GM23248 (cell line): Measurements from ENCODE around the gene RAD51. TPM values are rescaled to one million over a fixed set of nuclear protein-coding genes. Genes with fewer than 3 reads are reported as not detected.

Experiments used
- DNase-seq: peaks from one replicate; pipeline ENCODE4 v3.0.0-alpha.2; 2015
- H2AFZ ChIP-seq: fragments of 200-600 bp; sonication (generic); 2 replicates; pipeline ENCODE4 v1.6.1; 2016; ENCODE audit warnings: antibody characterized with exemption
- H3F3A ChIP-seq: fragments of 200-600 bp; sonication (generic); 2 replicates; pipeline ENCODE4 v1.6.1; 2016; ENCODE audit warnings: mild to moderate bottlenecking, antibody characterized with exemption, mixed run types; ENCODE audit not compliant: insufficient read depth
- H3K27ac ChIP-seq: fragments of 200-600 bp; sonication (generic); 2 replicates; pipeline ENCODE4 v1.5.1; 2016; ENCODE audit warnings: mild to moderate bottlenecking
- H3K27me3 ChIP-seq: fragments of 200-600 bp; sonication (generic); replicated peaks from 2 replicates; pipeline ENCODE4 v1.6.1; 2016; ENCODE audit warnings: mild to moderate bottlenecking; ENCODE audit not compliant: insufficient read depth
- H3K36me3 ChIP-seq: fragments of 200-600 bp; sonication (generic); 2 replicates; pipeline ENCODE4 v1.6.1; 2016; ENCODE audit warnings: low read depth, mild to moderate bottlenecking
- H3K4me1 ChIP-seq: fragments of 200-600 bp; sonication (generic); 2 replicates; pipeline ENCODE4 v1.6.1; 2016; ENCODE audit warnings: mild to moderate bottlenecking; ENCODE audit not compliant: insufficient read depth
- H3K4me2 ChIP-seq: fragments of 200-600 bp; sonication (generic); one replicate; pipeline ENCODE4 v1.6.1; 2016; ENCODE audit warnings: mild to moderate bottlenecking; ENCODE audit not compliant: unreplicated experiment
- H3K4me3 ChIP-seq: fragments of 200-600 bp; sonication (generic); 2 replicates; pipeline ENCODE4 v1.5.1; 2016; ENCODE audit warnings: mild to moderate bottlenecking
- H3K79me2 ChIP-seq: fragments of 200-600 bp; sonication (generic); 2 replicates; pipeline ENCODE4 v1.6.1; 2016; ENCODE audit warnings: mild to moderate bottlenecking; ENCODE audit not compliant: insufficient read depth
- H3K9ac ChIP-seq: fragments of 200-600 bp; sonication (generic); 2 replicates; pipeline ENCODE4 v1.6.1; 2016; ENCODE audit warnings: mild to moderate bottlenecking
- H3K9me2 ChIP-seq: fragments of 200-600 bp; sonication (generic); 2 replicates; pipeline ENCODE4 v1.6.1; 2016; ENCODE audit warnings: mixed run types, mild to moderate bottlenecking, moderate library complexity; ENCODE audit not compliant: insufficient read depth
- H3K9me3 ChIP-seq: fragments of 200-600 bp; sonication (generic); one replicate; pipeline ENCODE4 v1.6.1; 2017; ENCODE audit warnings: low read depth
- H4K20me1 ChIP-seq: fragments of 200-600 bp; sonication (generic); 2 replicates; pipeline ENCODE4 v1.6.0; 2016; ENCODE audit not compliant: insufficient read depth
- EZH2 ChIP-seq: fragments of 200-600 bp; sonication (generic); IDR thresholded peaks from 2 replicates; pipeline ENCODE4 v1.6.1; 2018; ENCODE audit warnings: antibody characterized with exemption, mild to moderate bottlenecking; ENCODE audit not compliant: insufficient read depth, poor library complexity, severe bottlenecking
- EZH2phosphoT487 ChIP-seq: fragments of 200-600 bp; sonication (generic); IDR thresholded peaks from 2 replicates; pipeline ENCODE4 v1.6.1; 2018; ENCODE audit warnings: antibody characterized with exemption, moderate library complexity, mild to moderate bottlenecking, low read depth; ENCODE audit not compliant: insufficient read depth
- WGBS, 2 experiments: methylation state at CpG; one replicate each; pipeline ENCODE4 v1.1.6; 2015 to 2017; ENCODE audit warnings: low lambda C conversion rate in 2 of 2, low coverage in 1 of 2; ENCODE audit errors: missing lambda C conversion rate in 2 of 2; 5-methylcytosine and 5-hydroxymethylcytosine counted together
- in situ Hi-C: fragments of 300-500 bp; cut with MboI; formaldehyde crosslinking; loops from 2 replicates; pipeline ENCODE4 v1.15.0; 2020
- polyA plus RNA-seq: library from polyadenylated mRNA; unstranded; fragments of >200 nt; fragmentation: Nextera tagmentation; extraction: Ambion mirVana; gene quantifications from 2 replicates; pipeline ENCODE4 v1.2.1, GENCODE V29; 2016
- total RNA-seq: library from RNA; depleted of rRNA; stranded (reverse); fragments of >200 nt; shearing (Covaris generic); gene quantifications from 2 replicates; pipeline ENCODE4 v1.2.3, GENCODE V29; 2014

RAD51 gene
- total and polyA plus RNA-seq, 2 experiments from 2014 or later = 5.1 to 12.1 TPM

DNA sequence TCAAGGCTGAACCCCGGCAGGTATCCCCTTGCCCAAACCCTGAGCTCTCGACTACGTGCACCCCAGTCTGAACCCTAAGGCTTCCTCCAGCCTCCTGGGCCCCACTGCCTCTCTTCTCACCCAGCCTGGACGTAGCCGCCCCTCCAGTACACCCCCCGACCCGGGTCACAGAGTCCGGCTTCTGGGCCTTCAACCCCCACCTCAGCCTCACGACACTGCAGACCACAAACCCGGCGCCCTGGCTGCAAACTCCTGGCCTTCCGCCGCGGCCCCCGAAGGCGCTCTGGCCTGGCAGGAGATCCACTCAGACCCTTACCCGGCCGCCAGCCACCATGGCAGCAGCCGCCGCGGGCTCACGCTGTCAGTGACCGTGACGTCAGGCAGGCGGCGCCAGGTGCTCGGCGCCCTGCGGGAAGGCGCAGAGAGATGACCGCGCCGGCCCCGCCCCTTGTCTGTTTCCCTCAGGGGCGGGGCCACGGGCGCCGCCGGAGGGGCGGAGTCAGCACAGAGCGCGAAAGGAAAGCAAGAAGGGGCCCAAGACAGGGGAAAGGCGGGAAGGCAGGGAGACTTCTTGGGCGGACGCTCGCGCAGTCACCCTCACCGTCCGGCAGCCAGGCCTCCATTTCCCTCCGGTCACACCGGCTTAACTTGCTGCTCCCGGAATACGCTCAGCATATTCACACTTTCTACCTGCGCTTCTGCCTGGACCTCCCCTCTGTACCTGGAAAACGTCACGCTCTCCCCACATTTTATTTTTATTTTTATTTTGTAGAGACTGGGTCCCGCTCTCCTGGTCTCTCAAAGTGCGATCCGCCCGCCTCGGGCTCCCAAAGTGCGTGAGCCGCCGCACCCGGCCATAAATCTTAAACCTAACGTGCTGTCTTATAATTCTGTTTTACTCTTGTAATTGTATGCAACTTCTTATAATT, 60.2 kb downstream of the RAD51 start, which contains the start of gene RMDN3:
RMDN3 (minus strand) TSS at position 372 of the 929 bp plus-strand sequence. CDS start 471 bp downstream, outside the sequence.
- in situ Hi-C loops = no loop called here
- TF ChIP-seq EZH2phosphoT487 = no peak
- no peak for TF ChIP-seq EZH2
- Histone ChIP-seq H3F3A (no peaks in the 10 kb centered on the region), H4K20me1 (no peaks in the 10 kb centered on the region), H3K79me2 (peaks cover 39% of the 10 kb centered on the region), H3K36me3 (peaks cover 11% of the 10 kb centered on the region; the same call in 1 of the 2 replicates), H3K9me2 (no peaks in the 10 kb centered on the region), H3K4me3 (peak within 1 kb of the TSS; percentile 99), H3K9me3 (no peaks in the 10 kb centered on the region), H3K4me2 (peak within 1 kb of the TSS; percentile 94), H2AFZ (peak within 1 kb of the TSS; percentile 96), H3K27me3 (no peaks in the 10 kb centered on the region), H3K4me1 (no peaks in the 10 kb centered on the region; the same call in 1 of the 2 replicates), H3K9ac (peak within 1 kb of the TSS; percentile 88), H3K27ac (peak within 1 kb of the TSS; percentile 41)
- WGBS, 2 experiments = 2 to 4% methylated on average over 52 to 66 of the region's 66 CpGs
- DNase-seq = peak; percentile 98

- Histone ChIP-seq H3K9ac (peak overlapping the region; percentile 88), H3K4me3 (peak overlapping the region; percentile 99), H3K9me3 (no peaks in the 10 kb centered on the region), H3K27ac (peak overlapping the region; percentile 41; the same call in 1 of the 2 replicates), H3K36me3 (peaks cover 10% of the 10 kb centered on the region; the same call in 1 of the 2 replicates), H3F3A (no peaks in the 10 kb centered on the region), H3K9me2 (no peaks in the 10 kb centered on the region), H3K79me2 (peaks cover 39% of the 10 kb centered on the region), H3K27me3 (no peaks in the 10 kb centered on the region), H3K4me2 (peak overlapping the region; percentile 94), H4K20me1 (no peaks in the 10 kb centered on the region), H3K4me1 (no peaks in the 10 kb centered on the region; the same call in 1 of the 2 replicates), H2AFZ (peak overlapping the region; percentile 96)
- in situ Hi-C loops = no loop called here
- DNase-seq = no peak
- WGBS, 2 experiments = 62 to 66% methylated on average over 10 of the region's 10 CpGs
- TF ChIP-seq EZH2phosphoT487 (no peak), EZH2 (no peak)
Observed at GRCh38 chr15:40755812-40756208, 60.8 kb downstream of the RAD51 start.

- H3K9ac ChIP-seq = no peak overlapping the region
- H3K4me3 ChIP-seq = no peak overlapping the region
- no peak overlapping the region for H2AFZ ChIP-seq
- in situ Hi-C loops = no loop called here
- no peak overlapping the region for H3K27ac ChIP-seq
- WGBS, 2 experiments = 44 to 52% methylated on average over 6 of the region's 6 CpGs
- no peaks in the 10 kb centered on the region for H4K20me1 ChIP-seq
- no peaks in the 10 kb centered on the region for H3K36me3 ChIP-seq
- TF ChIP-seq EZH2phosphoT487 (no peak), EZH2 (no peak)
- H3K4me1 ChIP-seq = no peaks in the 10 kb centered on the region; the same call in 1 of the 2 replicates
- no peak for DNase-seq
- no peaks in the 10 kb centered on the region for H3K9me3 ChIP-seq
- peaks cover 31% of the 10 kb centered on the region for H3K79me2 ChIP-seq
- H3F3A ChIP-seq = no peaks in the 10 kb centered on the region
- no peaks in the 10 kb centered on the region for H3K9me2 ChIP-seq
- no peak overlapping the region for H3K4me2 ChIP-seq
- H3K27me3 ChIP-seq = no peaks in the 10 kb centered on the region
Observed at GRCh38 chr15:40756938-40757337, 62.0 kb downstream of the RAD51 start.

- in situ Hi-C loops = no loop called here
- TF ChIP-seq EZH2phosphoT487 = no peak
- no peak for DNase-seq
- Histone ChIP-seq H3K9me2 (no peaks in the 10 kb centered on the region), H3F3A (peaks cover 11% of the 10 kb centered on the region), H3K27ac (no peak overlapping the region), H3K79me2 (peaks cover 1% of the 10 kb centered on the region), H3K4me2 (no peak overlapping the region), H3K4me1 (peaks cover 16% of the 10 kb centered on the region), H3K9ac (no peak overlapping the region), H3K36me3 (no peaks in the 10 kb centered on the region), H3K4me3 (no peak overlapping the region), H2AFZ (no peak overlapping the region), H3K27me3 (no peaks in the 10 kb centered on the region), H3K9me3 (no peaks in the 10 kb centered on the region), H4K20me1 (no peaks in the 10 kb centered on the region)
- WGBS, 2 experiments = 89 to 93% methylated on average over 5 of the region's 5 CpGs
Observed at GRCh38 chr15:40759961-40760360, 65.0 kb downstream of the RAD51 start.
